GM13976 (cell line): Measurements from ENCODE around the gene WNK2.

ENCODE experiments used
- DNase-seq: peaks from one replicate; pipeline ENCODE4 v3.0.0; 2012; ENCODE audit warnings: low spot score
- CTCF ChIP-seq: IDR thresholded peaks from 2 replicates; pipeline ENCODE4 v1.5.1; 2012; ENCODE audit warnings: borderline replicate concordance, mild to moderate bottlenecking; ENCODE audit not compliant: insufficient read depth; ENCODE audit errors: extremely low read depth, missing control alignments, control extremely low read depth
- in situ Hi-C: fragments of 300-500 bp; cut with MboI; formaldehyde crosslinking; loops from one replicate; pipeline ENCODE4 v1.12.0; 2022; ENCODE audit warnings: low sequenced_read_pairs, mixed read lengths, inconsistent platforms; ENCODE audit not compliant: unreplicated experiment

WNK2 gene

GRCh38 chr9:93256878-93257807 is 73.2 kb downstream of the WNK2 start:
- in situ Hi-C loops, result no loop called here
- no peak for TF ChIP-seq CTCF
- no peak for DNase-seq

- in situ Hi-C loops, result no loop called here
- no peak for TF ChIP-seq CTCF
- DNase-seq, result no peak
These were observed 73.9 kb downstream of the WNK2 start for GRCh38 chr9:93257808-93258331.

GRCh38 chr9:93258419-93258817 is 74.5 kb downstream of the WNK2 start:
- in situ Hi-C loops, result no loop called here

GRCh38 chr9:93258818-93259489 is 75.0 kb downstream of the WNK2 start:
- no peak for DNase-seq
- TF ChIP-seq CTCF, result no peak
- in situ Hi-C loops, result no loop called here

More at GRCh38 chr9:93258419-93258817, 74.5 kb downstream of the WNK2 start:
- TF ChIP-seq CTCF, result no peak
- no peak for DNase-seq

- in situ Hi-C loops, result no loop called here
These were observed 75.7 kb downstream of the WNK2 start for GRCh38 chr9:93259490-93260262.

More at GRCh38 chr9:93259490-93260262, 75.7 kb downstream of the WNK2 start:
- no peak for TF ChIP-seq CTCF
- DNase-seq, result no peak
